GM13976 (cell line): ENCODE measurements around the gene CAMSAP2.

Experiments
- DNase-seq: peaks from one replicate; pipeline ENCODE4 v3.0.0; 2012; ENCODE audit warnings: low spot score
- in situ Hi-C: fragments of 300-500 bp; cut with MboI; formaldehyde crosslinking; loops from one replicate; pipeline ENCODE4 v1.12.0; 2022; ENCODE audit warnings: low sequenced_read_pairs, mixed read lengths, inconsistent platforms; ENCODE audit not compliant: unreplicated experiment
- TF ChIP-seq, protein P1 (sequence below): IDR thresholded peaks from 2 replicates; pipeline ENCODE4 v1.5.1; 2012; ENCODE audit warnings: borderline replicate concordance, mild to moderate bottlenecking; ENCODE audit not compliant: insufficient read depth; ENCODE audit errors: extremely low read depth, missing control alignments, control extremely low read depth

CAMSAP2 gene

DNA sequence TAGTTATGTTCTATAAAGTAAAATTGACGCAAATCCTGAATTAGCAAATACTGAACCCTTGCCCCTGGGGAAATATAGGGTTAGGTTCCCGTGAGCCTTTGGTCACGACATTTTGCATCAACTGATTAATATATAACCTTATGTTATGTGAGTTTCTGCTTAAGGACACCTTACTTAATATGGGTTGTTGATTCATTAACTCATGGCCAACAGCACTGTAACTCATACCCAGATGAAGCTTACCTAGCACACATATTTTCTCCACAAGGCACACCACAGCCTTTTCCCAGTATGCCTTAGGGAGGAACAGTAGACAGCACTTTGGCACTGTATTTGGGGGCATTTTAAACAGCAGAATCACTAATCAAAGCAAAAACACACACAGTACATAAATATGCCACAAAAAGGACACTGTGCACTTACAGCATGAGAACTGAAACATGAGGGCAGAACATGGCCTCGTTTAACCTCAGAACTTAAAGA is 171.1 kb downstream of the CAMSAP2 start:
- peak; percentile 33 for DNase-seq
- in situ Hi-C loops: no loop called here
- TF ChIP-seq, protein P1, sequence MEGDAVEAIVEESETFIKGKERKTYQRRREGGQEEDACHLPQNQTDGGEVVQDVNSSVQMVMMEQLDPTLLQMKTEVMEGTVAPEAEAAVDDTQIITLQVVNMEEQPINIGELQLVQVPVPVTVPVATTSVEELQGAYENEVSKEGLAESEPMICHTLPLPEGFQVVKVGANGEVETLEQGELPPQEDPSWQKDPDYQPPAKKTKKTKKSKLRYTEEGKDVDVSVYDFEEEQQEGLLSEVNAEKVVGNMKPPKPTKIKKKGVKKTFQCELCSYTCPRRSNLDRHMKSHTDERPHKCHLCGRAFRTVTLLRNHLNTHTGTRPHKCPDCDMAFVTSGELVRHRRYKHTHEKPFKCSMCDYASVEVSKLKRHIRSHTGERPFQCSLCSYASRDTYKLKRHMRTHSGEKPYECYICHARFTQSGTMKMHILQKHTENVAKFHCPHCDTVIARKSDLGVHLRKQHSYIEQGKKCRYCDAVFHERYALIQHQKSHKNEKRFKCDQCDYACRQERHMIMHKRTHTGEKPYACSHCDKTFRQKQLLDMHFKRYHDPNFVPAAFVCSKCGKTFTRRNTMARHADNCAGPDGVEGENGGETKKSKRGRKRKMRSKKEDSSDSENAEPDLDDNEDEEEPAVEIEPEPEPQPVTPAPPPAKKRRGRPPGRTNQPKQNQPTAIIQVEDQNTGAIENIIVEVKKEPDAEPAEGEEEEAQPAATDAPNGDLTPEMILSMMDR: no peak
